HG02943 (cell line): ENCODE results near the gene PSMD10.
A peak's percentile ranks its signal among the peaks of the same experiment; 100 is the strongest.

Experiments
- ATAC-seq: cut with Tn5 transposase; IDR thresholded peaks from one replicate; pipeline ENCODE4 v1.9.1; 2021; ENCODE audit warnings: mild to moderate bottlenecking, low read depth, moderate library complexity; ENCODE audit not compliant: unreplicated experiment

PSMD10 gene, protein sequence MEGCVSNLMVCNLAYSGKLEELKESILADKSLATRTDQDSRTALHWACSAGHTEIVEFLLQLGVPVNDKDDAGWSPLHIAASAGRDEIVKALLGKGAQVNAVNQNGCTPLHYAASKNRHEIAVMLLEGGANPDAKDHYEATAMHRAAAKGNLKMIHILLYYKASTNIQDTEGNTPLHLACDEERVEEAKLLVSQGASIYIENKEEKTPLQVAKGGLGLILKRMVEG

GRCh38 chrX:108091264-108091877 lies at the start of gene PSMD10, which contains the start of gene ATG4A:
Gene PSMD10, minus strand, starts transcription at chrX:108091542. Its CDS starts 22 bp downstream, at chrX:108091520.
Gene ATG4A, plus strand, starts transcription at chrX:108091778. Its CDS starts 49 bp downstream, at chrX:108091827.
- peak; percentile 96 for ATAC-seq

GRCh38 chrX:108138814-108139702 lies 47.7 kb upstream of the PSMD10 start:
- ATAC-seq: no peak

GRCh38 chrX:108134724-108135123 lies 43.4 kb upstream of the PSMD10 start:
- ATAC-seq: no peak

- no peak for ATAC-seq
Measured at GRCh38 chrX:108132876-108133275, 41.5 kb upstream of the PSMD10 start.

DNA sequence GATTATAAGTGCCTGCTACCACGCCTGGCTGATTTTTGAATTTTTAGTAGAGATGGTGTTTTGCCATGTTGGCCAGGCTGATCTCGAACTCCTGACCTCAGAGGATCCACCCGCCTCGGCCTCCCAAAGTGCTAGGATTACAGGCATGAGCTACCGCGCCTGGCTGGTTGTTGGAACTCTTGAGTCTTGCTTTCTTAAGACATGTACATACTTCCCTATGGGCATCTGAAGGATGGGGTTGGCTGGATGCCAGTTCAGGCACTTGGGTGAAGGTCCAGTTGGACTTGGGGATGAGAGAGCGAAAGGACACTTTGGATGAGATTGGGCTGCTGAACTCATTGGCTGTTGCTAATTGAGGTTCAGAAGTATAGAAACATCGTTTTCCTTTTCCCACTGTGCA lies 40.7 kb upstream of the PSMD10 start:
- no peak for ATAC-seq

DNA sequence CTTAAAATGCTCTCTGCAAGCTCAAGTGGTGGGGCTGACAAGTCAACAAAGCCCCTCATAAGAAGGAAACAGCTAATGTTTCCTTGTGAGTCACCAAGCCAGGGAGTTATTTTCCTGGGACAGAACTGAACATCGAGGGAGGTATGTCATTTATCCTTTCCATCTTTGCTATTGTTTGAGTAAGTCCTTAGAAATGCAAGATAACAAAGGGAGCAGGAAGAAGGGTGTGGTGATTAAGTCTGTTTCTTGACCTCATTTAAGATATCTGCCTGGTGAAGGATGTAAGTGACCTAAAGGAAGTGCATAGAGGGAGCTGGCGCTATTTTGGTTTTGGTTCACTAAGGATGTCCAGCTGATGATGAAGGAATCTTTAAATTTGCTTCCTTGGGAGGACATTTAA lies 40.1 kb upstream of the PSMD10 start:
- no peak for ATAC-seq

GRCh38 chrX:108130889-108131288 lies 39.5 kb upstream of the PSMD10 start:
- ATAC-seq: no peak

GRCh38 chrX:108127152-108127551 lies 35.8 kb upstream of the PSMD10 start:
- no peak for ATAC-seq

DNA sequence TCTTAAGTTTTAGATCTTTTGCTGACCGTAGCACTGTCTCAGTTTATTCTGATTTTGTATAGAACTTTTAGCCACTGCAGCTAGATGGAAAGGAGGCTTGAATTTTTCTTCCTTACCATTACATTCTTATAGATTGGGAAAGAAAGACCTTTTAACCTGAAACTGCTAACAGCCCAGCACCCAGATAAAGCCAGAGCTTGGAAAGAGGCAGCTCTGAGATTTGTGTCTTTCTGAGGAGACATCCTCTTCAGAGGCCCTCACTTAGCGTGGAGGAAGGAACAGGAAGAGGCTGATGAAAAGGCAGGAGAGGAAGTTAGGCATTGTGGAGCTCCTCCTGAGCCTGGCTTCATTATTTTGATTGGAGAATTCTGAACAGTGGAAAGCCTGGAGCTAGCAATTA lies 35.3 kb upstream of the PSMD10 start:
- no peak for ATAC-seq

DNA sequence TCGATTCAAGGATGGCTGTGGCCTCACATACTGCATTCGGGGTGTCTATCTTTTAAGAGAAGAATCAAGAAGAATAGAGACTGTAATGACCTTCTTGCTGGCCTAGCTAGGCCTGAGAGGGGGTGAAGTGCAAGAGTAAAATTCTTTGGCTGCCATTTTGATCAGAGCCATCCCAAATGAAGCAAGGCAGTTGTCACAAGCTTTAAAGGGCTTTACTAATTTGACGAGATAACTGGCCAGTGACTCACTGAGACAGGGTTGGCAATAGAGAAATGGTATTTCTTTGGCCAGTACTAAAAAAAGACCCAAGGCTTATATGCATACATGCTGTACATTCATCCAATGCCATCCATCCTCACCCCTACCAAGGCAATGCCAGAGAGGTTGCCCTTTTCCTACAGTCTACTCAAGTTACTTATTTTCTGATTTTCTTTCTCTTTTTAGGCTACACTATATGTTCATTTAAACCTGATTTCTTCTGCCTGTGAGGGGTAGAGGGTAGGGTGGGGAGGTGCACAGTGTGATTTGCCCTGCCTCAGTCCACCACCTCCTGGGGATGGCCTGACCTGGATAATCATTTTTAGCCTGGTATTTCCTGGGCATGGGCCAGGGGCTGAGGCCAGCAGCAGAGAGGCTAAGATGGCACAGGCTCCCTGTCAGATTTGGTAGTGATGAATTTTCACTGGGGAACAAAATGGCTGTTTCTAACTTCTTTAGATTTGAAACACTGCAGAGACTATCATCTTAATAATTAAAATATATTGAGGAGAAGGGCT lies 32.4 kb upstream of the PSMD10 start:
- ATAC-seq: no peak

DNA sequence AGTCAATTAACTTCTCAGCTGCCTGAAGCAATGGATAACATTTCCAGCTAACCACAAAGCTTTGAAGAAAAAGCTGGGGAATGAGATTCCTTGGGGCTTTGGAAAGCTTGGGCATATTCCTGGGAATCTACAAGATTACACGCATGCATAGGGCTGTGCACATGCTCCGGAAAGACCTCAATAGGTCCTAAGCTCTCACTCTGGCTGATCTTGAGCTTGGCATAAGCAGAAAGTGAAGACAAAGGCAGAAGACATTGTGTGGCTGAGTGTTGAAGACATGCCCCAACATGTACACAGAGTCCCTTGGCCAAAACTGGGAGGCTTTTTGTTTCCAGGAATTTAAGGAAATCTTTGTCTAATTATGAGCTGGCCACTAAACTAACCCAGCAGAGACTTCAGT lies 31.4 kb upstream of the PSMD10 start:
- ATAC-seq: no peak

- ATAC-seq: no peak
Measured at GRCh38 chrX:108121291-108121690, 29.9 kb upstream of the PSMD10 start.

GRCh38 chrX:108117988-108118387 lies 26.6 kb upstream of the PSMD10 start:
- ATAC-seq: no peak

- ATAC-seq: no peak
Measured at GRCh38 chrX:108114541-108114940, 23.2 kb upstream of the PSMD10 start.

- ATAC-seq: no peak
Measured at GRCh38 chrX:108105473-108105872, 14.1 kb upstream of the PSMD10 start.

GRCh38 chrX:108097380-108097779 lies 6.0 kb upstream of the PSMD10 start:
- no peak for ATAC-seq

- ATAC-seq: peak; percentile 41
Measured at GRCh38 chrX:108091878-108092291, 543 bp upstream of the PSMD10 start.

GRCh38 chrX:108090491-108091263 lies 665 bp downstream of the PSMD10 start:
- ATAC-seq: no peak

DNA sequence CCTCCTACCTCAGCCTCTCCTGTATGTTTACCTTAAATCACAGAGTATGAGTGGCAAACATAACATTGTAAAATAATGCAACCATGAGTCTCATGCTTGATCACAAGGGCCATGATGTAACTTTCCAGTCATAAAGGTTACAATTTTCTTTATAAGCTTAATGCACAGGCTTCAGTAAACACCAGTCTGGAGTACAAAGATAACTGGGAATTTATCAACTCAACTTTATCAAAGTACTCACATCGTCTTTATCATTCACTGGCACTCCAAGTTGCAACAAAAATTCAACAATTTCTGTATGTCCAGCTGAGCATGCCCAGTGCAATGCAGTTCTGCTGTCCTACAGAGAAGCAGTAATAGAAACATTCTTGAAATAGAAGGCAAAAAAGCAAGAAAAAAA lies 2.8 kb downstream of the PSMD10 start:
- ATAC-seq: no peak

GRCh38 chrX:108087792-108088191 lies 3.5 kb downstream of the PSMD10 start:
- ATAC-seq: no peak
